HG03571 (cell line): Measurements from ENCODE around the gene ZNF516.
"Not testable (repeated sequence)": the region's sequence is repeated elsewhere in the genome, so short reads cannot be mapped to it uniquely, and the experiment has no call there.

Source experiments
- ATAC-seq: cut with Tn5 transposase; IDR thresholded peaks from one replicate; pipeline ENCODE4 v1.9.1; 2021; ENCODE audit not compliant: unreplicated experiment

ZNF516 gene

DNA sequence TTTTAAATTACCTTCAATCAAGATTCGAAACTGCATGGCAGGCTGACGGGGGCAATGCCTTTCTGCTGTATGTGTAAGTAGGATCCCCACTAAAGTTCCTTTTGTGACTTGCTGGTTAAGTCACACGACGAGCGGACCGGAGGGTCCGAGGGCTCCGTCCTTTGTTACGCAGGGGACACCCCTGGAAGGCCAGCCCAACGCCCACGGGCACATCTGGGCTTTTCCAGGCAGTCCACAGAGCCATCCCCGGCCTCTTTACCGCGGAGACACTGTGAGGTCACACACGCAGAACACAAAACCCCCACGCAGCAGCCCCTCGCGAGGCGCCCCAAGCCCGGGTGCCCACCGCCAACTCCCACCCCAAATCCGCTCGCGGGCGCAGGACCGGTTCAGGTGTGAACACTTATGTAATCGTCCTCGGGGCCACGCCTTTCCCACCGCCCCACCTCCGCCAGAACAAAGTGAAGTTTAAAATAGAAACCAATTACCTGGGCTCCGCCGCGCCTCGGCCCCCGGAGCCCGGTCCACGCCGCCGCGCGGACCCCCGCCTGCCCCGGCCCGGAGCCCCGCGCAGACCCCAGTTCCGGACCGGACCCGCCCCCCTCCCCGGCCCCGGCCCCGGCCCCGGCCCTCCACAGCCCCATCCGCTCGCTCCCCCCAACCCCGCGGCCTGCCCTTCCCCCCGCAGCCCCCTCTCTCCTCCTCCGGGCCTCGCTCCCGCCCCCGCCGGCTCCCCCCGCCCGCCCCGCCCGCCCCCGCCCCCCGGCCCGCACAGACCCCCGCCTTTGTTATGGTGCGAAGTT, 4.2 kb downstream of the ZNF516 start:
- no peak for ATAC-seq

DNA sequence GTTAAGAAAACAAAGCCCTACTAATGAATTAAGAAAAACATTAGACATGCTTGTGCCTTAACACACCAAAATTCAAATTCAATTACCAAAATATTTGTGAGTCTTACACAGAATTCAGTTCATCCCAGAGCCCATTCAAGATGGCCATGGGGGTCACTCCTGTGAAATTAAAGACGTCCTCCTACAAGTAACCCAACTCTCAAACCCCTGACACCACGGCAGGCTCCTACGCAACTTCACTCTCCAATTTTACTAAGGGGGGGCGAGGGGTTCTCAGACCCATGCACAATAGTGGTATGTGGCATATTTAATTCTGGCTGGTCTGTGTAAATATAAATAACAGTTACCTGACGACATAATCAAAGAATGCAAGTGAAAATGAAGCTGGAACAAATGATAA, 5.0 kb downstream of the ZNF516 start:
- ATAC-seq: no peak

DNA sequence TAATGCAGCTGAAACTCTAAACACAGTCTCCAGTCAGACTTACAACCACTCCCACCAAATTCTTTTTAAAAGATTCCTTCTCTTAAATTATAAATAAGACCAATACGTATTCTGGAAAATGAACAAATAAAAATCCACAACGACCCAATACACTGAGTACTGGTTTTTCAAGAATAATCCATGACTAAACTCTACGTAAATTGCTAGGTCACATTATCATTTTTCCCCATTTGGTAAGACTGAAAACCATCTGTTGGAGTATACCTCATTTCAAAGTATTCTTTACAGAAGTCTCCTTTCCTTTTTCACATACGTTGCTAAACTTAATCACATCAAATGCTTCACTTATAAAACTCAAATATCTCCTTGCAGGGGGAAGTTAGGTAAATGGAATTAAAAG, 6.0 kb downstream of the ZNF516 start:
- ATAC-seq: no peak

DNA sequence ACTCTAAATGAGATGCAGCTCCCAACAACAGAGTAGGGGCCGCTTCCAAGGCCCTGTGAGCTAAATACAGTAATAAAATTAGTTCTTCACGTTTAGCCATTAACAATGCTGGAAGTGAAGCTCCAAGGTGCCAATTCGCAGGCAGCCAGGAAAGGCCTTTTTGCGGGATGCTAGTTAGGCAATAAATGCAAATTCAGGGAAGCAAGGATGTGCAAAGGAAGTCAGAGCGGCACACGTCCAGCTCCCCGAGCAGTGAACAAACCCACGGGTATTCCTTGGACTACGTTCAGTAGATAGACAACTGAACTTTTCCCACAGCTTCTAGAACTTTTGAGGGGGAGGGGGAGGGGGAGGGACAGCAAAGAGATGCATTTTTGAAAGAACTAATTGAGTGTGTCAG, 6.9 kb downstream of the ZNF516 start:
- ATAC-seq: no peak

DNA sequence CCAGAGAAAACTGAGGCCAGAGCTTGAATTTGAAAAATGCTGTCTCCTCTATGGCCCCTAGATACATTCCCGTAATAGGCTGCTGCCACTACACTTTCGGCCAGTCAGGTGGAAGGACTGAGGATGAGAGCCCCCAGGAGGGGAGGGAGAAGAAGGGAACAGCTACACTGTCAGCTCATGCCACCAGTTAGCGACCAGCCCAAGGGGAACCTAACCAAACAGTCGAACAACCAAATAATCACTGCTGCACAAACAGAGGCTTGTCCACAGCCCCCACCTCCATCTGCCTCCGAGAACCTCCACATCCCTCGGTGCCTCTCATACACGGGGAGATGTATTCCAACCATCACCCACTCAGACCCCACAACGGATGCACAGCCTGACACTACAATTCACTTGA, 7.3 kb downstream of the ZNF516 start:
- no peak for ATAC-seq

DNA sequence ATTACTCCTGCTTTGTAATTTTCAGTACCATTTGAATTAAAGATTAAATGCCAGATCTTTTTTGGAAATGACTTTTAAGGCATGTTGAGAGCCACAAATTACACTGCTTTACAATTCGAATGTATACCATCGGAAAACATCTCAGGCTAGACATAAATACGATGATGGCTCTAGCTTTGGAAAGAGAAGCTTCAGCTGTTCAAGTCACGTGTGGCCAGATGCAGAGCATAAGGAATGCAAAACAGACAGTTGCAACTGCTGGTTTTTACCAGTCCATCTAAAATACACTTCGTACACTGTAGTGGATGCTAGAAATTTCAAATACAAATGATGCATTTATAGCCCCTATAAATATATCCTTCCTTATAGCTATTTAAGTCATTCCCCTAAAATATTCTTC, 8.0 kb downstream of the ZNF516 start:
- no peak for ATAC-seq

DNA sequence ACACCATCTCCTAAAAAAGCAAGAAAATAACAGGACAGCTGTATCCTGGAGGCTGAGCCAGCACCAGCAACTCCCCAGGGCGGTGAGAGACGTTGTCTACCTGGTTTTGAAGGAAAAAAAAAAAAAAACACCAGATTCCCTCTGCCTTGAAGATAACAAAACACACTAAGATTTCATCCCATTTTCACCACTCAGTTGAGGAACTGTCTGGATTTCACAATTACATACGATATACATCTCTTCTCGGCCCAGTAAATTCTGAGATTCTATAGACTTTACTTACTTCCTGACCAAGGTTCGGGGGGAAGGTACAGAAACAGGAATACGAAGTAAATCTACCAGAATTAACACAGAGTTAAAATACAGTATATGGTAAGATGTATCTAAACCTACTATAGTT, 8.5 kb downstream of the ZNF516 start:
- no peak for ATAC-seq

DNA sequence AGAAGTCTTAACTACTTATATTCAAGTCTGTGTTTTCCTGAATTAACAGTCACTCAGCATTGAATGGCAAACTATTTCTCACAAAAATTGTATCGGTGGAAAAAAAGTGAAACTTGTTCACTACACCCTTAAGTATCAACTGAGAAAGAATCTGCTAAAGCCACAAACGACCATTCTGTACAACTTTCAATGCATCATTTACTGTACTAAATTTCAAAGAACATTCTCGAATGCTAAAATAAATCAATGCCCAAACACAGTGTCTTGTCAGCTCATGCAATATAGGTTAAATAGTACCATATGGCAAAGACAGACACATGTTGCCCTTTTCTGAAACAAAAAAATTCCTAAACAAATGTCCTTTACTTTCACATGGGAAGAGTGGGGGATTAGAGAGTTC, 9.0 kb downstream of the ZNF516 start:
- no peak for ATAC-seq

DNA sequence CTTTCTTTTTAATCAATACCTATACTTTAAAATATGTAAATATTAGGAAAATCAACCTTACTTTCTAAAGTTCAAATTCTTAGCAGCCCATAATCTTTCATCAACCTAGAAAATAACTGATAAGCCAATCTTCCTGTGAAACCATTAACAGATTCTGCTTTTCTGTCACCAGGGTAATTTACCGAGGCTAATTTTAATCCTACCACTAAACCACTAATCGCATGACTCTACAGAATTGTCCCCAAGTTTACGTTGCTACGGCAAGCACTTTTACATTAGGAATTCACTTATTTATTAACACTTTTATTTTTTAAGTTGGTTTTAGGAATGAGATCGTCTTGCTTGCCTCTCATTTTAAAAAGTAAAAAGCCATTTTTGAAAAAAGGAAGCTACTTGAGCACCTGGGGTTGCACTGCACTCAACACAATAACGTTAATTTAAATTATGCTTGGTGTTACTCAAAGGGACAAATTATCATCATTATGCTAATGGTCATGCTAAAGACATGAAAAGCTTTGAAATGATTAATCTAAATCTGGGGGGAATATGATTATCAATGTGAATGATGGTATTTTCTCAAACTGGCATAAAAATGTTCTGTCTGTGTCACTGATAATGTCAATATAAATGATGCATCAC, 10.2 kb downstream of the ZNF516 start:
- ATAC-seq: no peak

DNA sequence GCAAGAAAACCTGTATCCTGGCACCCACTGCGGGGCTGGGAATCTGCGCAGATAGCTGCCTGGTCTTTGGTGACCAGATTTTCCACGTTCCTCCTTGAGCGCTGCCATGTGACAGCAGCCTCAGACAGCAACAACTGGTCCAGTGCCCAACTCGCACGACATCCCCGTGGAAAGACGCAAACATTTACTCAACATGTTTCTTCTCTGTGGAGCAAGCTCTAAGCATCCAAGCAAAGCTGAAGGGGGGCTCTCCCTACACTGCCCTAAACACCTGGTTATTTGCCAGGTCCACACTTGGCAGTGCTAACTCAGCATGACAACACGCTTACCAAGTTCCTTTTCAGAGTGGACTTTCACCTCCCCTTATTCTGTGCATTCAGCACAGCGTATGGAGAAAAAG, 11.3 kb downstream of the ZNF516 start:
- no peak for ATAC-seq

DNA sequence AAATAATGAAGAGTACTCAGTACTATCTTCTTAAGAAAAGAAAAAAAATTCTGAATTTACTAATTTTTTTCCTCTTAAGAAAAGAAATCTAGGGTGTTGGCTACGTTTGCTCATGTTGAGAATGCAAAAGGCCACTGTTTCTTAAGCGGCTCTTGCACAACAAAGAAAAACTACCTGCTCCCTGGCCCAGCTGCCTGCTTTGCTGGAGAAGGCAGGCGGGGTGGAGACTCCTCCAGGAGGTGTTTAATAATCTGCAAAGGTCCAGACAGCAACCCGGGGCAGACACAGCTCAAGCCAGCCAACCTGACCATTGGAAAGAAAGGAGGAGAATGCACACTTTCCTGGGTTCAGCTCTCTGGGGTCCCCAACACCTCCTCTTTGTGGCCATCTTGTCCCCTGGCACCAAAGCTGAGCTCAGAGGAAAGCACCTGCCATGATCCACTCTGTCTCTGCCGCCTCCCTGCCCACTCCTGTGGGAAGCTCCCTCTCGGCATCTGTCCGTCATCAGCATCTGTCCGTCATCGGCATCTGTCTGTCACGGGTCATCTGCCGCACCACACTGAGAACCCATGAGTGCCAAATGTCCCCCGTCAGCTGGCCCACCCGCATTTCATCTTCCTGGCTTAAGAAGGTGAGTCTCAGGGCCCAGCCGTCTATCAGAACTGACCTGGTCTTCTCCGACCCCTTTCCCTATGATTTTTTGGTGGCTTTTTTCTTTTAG, 11.9 kb downstream of the ZNF516 start:
- no peak for ATAC-seq

DNA sequence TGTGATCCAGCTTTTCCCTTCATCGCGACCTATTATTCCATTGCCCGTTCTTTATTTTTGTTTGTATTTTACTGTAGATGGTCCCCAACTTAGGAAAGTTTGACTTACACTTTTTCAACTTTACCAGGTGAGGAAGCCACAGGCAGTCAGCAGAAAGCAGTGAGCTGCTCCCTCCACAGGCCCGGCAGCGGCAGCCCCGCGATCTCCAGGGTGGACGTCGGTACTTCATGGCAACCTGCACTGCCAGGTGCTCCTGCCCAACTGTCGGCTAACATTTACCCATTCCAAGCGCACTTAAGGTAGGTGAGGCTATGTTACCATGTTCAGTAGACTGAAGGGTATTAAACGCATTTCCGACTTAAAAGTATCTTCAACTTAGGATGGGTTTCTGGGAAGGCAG, 12.8 kb downstream of the ZNF516 start:
- ATAC-seq: no peak

DNA sequence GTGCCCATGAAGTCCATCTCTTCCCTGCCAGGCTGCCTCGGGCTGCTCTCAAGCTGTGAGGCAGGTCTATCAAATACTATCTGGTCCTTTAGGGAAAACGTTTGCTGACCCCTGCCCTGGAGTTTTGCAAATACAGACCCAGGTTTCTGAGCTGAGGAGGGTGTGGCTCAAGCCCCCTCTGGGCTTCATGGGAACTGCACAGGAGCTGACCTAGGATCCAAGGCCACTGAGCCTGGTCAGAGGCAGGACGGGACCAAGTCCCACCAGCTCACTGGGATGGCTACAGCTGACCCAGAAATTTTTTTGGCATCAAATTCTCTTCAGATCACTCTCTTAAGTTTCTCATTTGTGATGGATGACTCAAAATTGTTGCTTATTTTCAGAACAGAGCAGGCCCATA, 14.1 kb downstream of the ZNF516 start:
- no peak for ATAC-seq

DNA sequence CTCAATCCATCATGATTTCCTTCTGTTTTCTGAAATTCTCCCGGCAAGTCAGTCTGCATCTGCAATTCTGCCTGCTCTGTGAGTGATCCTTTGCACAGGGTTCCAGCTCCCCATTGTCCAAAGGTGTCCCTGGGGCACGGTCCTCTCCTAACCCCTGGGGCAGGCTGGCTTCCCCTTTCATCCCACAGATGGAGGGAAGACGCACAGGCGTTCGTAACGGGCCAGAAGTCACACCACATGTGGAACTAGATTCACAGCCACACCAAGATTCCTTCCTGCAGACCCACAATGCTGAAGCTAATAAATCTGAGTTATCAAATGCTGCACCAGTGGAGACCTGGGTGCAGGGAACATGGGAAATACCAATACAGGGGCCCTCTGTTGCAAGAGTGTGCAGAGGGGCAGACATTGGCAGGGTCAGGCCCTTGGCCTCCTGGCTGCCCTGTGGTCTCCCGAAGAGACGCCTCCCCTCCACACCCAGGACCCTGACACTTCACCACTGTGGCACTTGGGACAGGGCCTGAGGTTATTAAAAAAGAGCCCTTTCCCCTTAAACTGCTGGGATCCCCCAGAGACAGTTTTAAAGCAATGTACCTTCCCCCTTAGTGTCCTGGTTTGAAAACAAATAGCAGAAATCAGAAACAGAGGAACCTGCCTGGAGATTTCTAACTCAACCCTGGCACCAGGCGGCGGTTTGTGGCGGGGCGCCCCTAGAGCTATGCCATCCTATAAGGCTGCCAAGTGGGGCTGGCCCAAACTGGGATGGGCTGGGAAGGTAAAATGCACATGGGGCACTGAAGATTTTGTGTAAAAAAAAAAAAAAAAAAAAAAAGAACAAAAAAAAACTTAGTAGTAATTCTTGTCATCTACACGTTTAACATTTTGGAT, 15.4 kb downstream of the ZNF516 start:
- no peak for ATAC-seq

DNA sequence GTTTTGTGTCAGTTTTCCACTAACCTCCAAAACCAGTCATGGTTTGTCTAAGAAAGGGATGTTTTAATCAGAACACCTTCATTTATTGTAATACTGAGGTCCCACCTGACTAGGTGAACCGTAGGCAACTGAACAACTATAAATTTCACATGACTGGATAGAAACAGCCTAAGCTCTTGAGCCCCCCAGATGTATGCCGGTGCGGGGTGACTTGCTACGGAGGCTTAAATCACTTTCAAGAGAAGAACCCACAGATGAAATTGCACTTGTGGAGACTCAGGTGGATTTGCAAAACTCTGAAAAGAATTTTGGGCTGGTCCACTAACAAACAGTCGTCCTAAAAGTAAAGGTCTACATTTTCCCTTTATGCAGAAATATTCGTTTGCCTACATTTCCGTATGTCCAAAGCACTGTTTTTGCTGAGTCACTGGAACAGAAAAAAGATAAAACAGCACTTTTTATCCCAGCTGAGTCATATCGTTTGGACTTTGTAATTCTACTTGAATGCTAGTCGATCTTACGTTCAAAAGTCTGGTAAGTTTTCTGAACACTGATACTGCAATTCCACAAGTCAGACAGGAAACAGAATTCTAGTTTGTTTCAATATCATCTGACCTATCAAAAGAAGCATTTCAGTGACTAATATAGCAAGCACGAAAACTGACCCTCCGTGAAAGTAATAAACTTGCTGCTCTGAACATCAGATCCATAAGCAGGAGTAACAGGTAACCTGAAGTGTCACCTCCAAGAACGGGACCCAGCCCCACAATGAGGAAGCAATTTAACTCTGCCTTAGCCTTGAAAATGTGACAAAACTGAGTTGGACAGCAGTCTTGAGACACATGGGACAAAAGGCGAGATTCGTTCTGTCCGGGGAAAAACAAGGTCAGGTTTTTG, 18.1 kb downstream of the ZNF516 start:
- peak; percentile 75 for ATAC-seq

DNA sequence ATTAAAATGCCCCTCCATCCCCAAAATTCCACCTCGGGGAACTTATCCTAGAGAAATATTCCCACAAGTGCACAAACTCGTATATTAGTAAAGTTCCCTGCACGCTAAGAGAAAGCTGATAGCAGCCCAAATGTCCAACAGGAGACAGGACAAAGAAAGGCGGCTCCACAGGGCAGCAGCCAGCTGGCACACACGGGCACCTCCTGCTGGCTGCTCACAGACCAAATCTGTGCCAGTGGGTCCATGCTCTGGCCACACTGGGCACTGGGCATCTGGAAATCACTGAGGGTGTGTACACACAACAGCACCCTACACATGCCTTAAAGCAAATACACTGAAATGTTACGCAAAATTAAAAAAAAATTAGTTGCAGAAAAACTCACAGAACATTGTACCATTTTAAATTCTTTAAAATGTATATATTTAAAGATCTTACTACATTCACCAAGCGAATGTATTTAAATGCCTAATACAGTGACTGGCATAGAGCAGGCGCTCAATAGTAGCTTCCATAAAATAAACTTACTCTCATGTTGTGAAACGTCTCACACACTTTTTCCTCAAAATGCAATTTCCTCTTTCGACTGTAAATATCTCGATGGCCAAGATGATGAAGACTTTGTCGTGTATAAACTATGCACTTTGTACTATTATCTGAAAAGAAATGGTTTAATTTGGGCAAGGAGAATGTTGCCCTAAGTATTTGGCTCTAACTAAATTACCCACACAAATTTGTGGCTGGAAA, 19.4 kb downstream of the ZNF516 start:
- no peak for ATAC-seq

DNA sequence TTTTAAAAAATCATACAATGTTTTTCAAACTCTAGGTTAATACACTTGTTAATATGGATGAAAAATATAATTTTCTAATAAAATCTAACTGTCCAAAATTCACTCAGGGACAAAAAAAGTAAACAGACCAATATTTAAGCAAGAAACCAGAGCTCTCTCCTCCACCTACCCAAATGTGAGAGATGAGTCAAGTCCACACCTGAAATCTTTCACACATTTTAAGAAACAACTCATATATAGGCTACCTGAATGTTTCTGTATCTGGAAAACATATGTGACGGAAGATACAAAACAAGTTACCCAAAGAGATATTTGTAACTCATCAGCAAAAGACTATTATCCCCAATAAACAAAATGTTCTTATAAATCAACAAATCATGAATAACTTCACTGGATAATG, 20.2 kb downstream of the ZNF516 start:
- no peak for ATAC-seq

DNA sequence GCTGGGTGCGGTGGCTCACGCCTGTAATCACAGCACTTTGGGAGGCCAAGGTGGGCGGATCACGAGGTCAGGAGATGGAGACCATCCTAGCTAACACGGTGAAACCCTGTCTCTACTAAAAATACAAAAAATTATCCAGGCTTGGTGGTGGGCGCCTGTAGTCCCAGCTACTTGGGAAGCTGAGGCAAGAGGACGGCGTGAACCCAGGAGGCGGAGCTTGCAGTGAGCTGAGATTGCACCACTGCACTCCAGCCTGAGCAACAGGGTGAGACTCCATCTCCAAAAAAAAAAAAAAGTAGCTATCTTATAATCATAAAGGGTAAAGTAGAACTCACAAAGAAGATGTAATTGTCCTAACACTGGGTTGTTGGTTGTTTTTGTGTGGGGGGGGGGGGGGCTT, 21.5 kb downstream of the ZNF516 start:
- ATAC-seq: not testable (repeated sequence)

DNA sequence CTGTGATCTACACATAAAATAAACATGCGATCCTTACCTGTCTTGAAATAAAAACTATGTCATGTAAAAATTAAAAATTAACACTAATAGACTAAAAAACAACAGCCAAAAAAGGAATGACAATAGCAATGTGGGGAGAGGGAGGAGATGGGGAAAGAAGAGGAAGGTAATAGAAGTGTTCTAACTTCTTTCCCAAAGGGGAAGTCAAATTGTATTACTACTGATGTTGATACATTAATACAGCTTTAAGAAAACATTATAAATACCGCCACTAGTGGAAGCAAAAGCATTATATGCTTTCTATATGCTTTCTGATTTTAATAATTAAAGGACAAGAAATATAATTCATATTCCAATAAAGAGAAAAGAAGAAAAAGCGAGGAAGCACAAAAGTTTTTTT, 22.2 kb downstream of the ZNF516 start:
- ATAC-seq: no peak
